ENCODE results near the gene N4BP2L1. TPM values are rescaled to one million over a fixed set of nuclear protein-coding genes. Genes with fewer than 3 reads are reported as not detected.

The N4BP2L1 gene
- total RNA-seq, 2 donors from 2014 or later, result 4.0 to 10.3 TPM

- H3K4me3 ChIP-seq (ENCODE audit: low read length), result peak overlapping the region; percentile 76
- H3K4me1 Mint-ChIP-seq, result peaks cover 13% of the 10 kb centered on the region
- H3K9me3 ChIP-seq (ENCODE audit: control insufficient read depth, low read length), result no peaks in the 10 kb centered on the region
- peak overlapping the region; percentile 42 for H3K27ac Mint-ChIP-seq
- peak; percentile 88 for DNase-seq
- no peak for TF ChIP-seq CTCF (conservative IDR thresholded peaks at IDR 0.05)
- H3K4me3 Mint-ChIP-seq, result peak overlapping the region; percentile 60
- no peaks in the 10 kb centered on the region for H3K9me3 Mint-ChIP-seq
- H3K36me3 Mint-ChIP-seq (ENCODE audit: low read depth), result no peaks in the 10 kb centered on the region
- H3K27ac ChIP-seq (ENCODE audit: low read depth, low read length), result no peak overlapping the region
- H3K4me1 ChIP-seq (ENCODE audit: control insufficient read depth, insufficient read depth, low read length), result peaks cover 3% of the 10 kb centered on the region
- no peak overlapping the region for H3K9ac ChIP-seq (ENCODE audit: extremely low read depth, low read length, poor library complexity, severe bottlenecking)
- no peaks in the 10 kb centered on the region for H3K36me3 ChIP-seq (ENCODE audit: control insufficient read depth, insufficient read depth, low read length)
- H3K27me3 ChIP-seq (ENCODE audit: control insufficient read depth, insufficient read depth, low read length, poor library complexity, severe bottlenecking), result peaks cover 29% of the 10 kb centered on the region
- H3K27me3 Mint-ChIP-seq (ENCODE audit: insufficient read depth), result peaks cover 19% of the 10 kb centered on the region
- 16% methylated on average over 15 to 27 of the region's 27 CpGs for WGBS, 2 experiments (ENCODE audit: insufficient coverage in 1 of 2, insufficient read length in 1 of 2)
Observed at GRCh38 chr13:32409561-32410421, 18.1 kb downstream of the N4BP2L1 start.

- no peak overlapping the region for H3K4me3 ChIP-seq (ENCODE audit: low read length)
- Mint-ChIP-seq H3K27ac (no peak overlapping the region), H3K4me1 (peaks cover 13% of the 10 kb centered on the region), H3K36me3 (ENCODE audit: low read depth) (no peaks in the 10 kb centered on the region), H3K4me3 (no peak overlapping the region), H3K9me3 (no peaks in the 10 kb centered on the region), H3K27me3 (ENCODE audit: insufficient read depth) (peaks cover 19% of the 10 kb centered on the region)
- H3K27ac ChIP-seq (ENCODE audit: low read depth, low read length), result no peak overlapping the region
- H3K9me3 ChIP-seq (ENCODE audit: control insufficient read depth, low read length), result no peaks in the 10 kb centered on the region
- no peak overlapping the region for H3K9ac ChIP-seq (ENCODE audit: extremely low read depth, low read length, poor library complexity, severe bottlenecking)
- no peak for DNase-seq
- WGBS, 2 experiments (ENCODE audit: insufficient coverage in 1 of 2, insufficient read length in 1 of 2), result 92% methylated on average over 6 of the region's 6 CpGs
- no peak for TF ChIP-seq CTCF (conservative IDR thresholded peaks at IDR 0.05)
- H3K4me1 ChIP-seq (ENCODE audit: control insufficient read depth, insufficient read depth, low read length), result peaks cover 3% of the 10 kb centered on the region
- no peaks in the 10 kb centered on the region for H3K36me3 ChIP-seq (ENCODE audit: control insufficient read depth, insufficient read depth, low read length)
- peaks cover 29% of the 10 kb centered on the region for H3K27me3 ChIP-seq (ENCODE audit: control insufficient read depth, insufficient read depth, low read length, poor library complexity, severe bottlenecking)
Observed at GRCh38 chr13:32409001-32409313, 19.0 kb downstream of the N4BP2L1 start.

GRCh38 chr13:32408296-32409000 is 19.5 kb downstream of the N4BP2L1 start:
- no peak overlapping the region for H3K27ac Mint-ChIP-seq
- Histone ChIP-seq H3K27me3 (ENCODE audit: control insufficient read depth, insufficient read depth, low read length, poor library complexity, severe bottlenecking) (peaks cover 29% of the 10 kb centered on the region), H3K4me1 (ENCODE audit: control insufficient read depth, insufficient read depth, low read length) (peaks cover 3% of the 10 kb centered on the region), H3K4me3 (ENCODE audit: low read length) (no peak overlapping the region), H3K36me3 (ENCODE audit: control insufficient read depth, insufficient read depth, low read length) (no peaks in the 10 kb centered on the region), H3K9me3 (ENCODE audit: control insufficient read depth, low read length) (no peaks in the 10 kb centered on the region), H3K9ac (ENCODE audit: extremely low read depth, low read length, poor library complexity, severe bottlenecking) (no peak overlapping the region), H3K27ac (ENCODE audit: low read depth, low read length) (no peak overlapping the region)
- no peaks in the 10 kb centered on the region for H3K9me3 Mint-ChIP-seq
- H3K4me1 Mint-ChIP-seq, result peaks cover 13% of the 10 kb centered on the region
- TF ChIP-seq CTCF (conservative IDR thresholded peaks at IDR 0.05), result no peak
- peaks cover 19% of the 10 kb centered on the region for H3K27me3 Mint-ChIP-seq (ENCODE audit: insufficient read depth)
- no peak for DNase-seq
- 89 to 94% methylated on average over 5 to 9 of the region's 9 CpGs for WGBS, 2 experiments (ENCODE audit: insufficient coverage in 1 of 2, insufficient read length in 1 of 2)
- H3K36me3 Mint-ChIP-seq (ENCODE audit: low read depth), result no peaks in the 10 kb centered on the region
- H3K4me3 Mint-ChIP-seq, result no peak overlapping the region

Data from endodermal cell (in vitro differentiated cells).